ENCODE measurements around the gene POMT1. TPM values are rescaled to one million over a fixed set of nuclear protein-coding genes. Genes with fewer than 3 reads are reported as not detected.
A peak's percentile ranks its signal among the peaks of the same experiment; 100 is the strongest.

POMT1 gene
- total RNA-seq, 2 donors from 2014 or later = 22.1 to 34.6 TPM

GRCh38 chr9:131478421-131478868 lies 24.3 kb upstream of the POMT1 start:
- ATAC-seq (no peak), DNase-seq (peak; percentile 42 to 70 (median 50))
- H3K27me3 ChIP-seq = no peaks in the 10 kb centered on the region
- no peaks in the 10 kb centered on the region for H3K9me3 ChIP-seq
- WGBS, 2 donors = 46 to 53% methylated on average over 12 of the region's 12 CpGs
- H3K36me3 ChIP-seq (replicated peaks in 1 of 2; ENCODE audit: insufficient read depth in 1 of 2, low read depth in 2 of 2) = peaks cover 41 to 62% of the 10 kb centered on the region in 2 donors
- H3K4me3 ChIP-seq = no peak overlapping the region
- intact Hi-C loops (cut with DNase I) = loop anchor here (5.0 kb wide), 1 partner anchor 126 kb away; no protein-coding TSS in a partner anchor
- no peak overlapping the region for H3K27ac ChIP-seq
- TF ChIP-seq POLR2A (IDR thresholded peaks at IDR 0.05) (no peak), CTCF (IDR thresholded peaks at IDR 0.05) (peak; percentile 17 to 60 (median 34))
- H3K4me1 ChIP-seq = no peaks in the 10 kb centered on the region

GRCh38 chr9:131478911-131479310 lies 23.8 kb upstream of the POMT1 start:
- WGBS, 2 donors = 87 to 89% methylated on average over 10 of the region's 10 CpGs
- H3K27me3 ChIP-seq = no peaks in the 10 kb centered on the region
- ATAC-seq (no peak), DNase-seq (no peak)
- H3K9me3 ChIP-seq = no peaks in the 10 kb centered on the region
- H3K27ac ChIP-seq = no peak overlapping the region
- intact Hi-C loops (cut with DNase I) = loop anchor here (5.0 kb wide), 1 partner anchor 127 kb away; no protein-coding TSS in a partner anchor
- no peaks in the 10 kb centered on the region for H3K4me1 ChIP-seq
- H3K36me3 ChIP-seq (replicated peaks in 1 of 2; ENCODE audit: insufficient read depth in 1 of 2, low read depth in 2 of 2) = peaks cover 46 to 62% of the 10 kb centered on the region in 2 donors
- H3K4me3 ChIP-seq = no peak overlapping the region
- no peak for TF ChIP-seq CTCF (IDR thresholded peaks at IDR 0.05)
- TF ChIP-seq POLR2A (IDR thresholded peaks at IDR 0.05) = no peak

- DNase-seq = no peak
- peaks cover 47 to 63% of the 10 kb centered on the region in 2 donors for H3K36me3 ChIP-seq (replicated peaks in 1 of 2; ENCODE audit: insufficient read depth in 1 of 2, low read depth in 2 of 2)
- intact Hi-C loops (cut with DNase I) = no loop called here
Measured at GRCh38 chr9:131480258-131480657, 22.5 kb upstream of the POMT1 start.

GRCh38 chr9:131481441-131482342 lies 21.0 kb upstream of the POMT1 start:
- no peak for TF ChIP-seq CTCF (IDR thresholded peaks at IDR 0.05)
- TF ChIP-seq POLR2A (IDR thresholded peaks at IDR 0.05) = no peak
- DNase-seq = no peak
- Histone ChIP-seq H3K27me3 (no peaks in the 10 kb centered on the region), H3K36me3 (replicated peaks in 1 of 2; ENCODE audit: insufficient read depth in 1 of 2, low read depth in 2 of 2) (peaks cover 40 to 61% of the 10 kb centered on the region in 2 donors), H3K27ac (no peak overlapping the region), H3K4me1 (no peaks in the 10 kb centered on the region), H3K9me3 (no peaks in the 10 kb centered on the region), H3K4me3 (no peak overlapping the region)
- intact Hi-C loops (cut with DNase I) = no loop called here
- no peak for ATAC-seq
- WGBS, 2 donors = 77 to 79% methylated on average over 13 to 19 of the region's 19 CpGs

More at GRCh38 chr9:131480258-131480657, 22.5 kb upstream of the POMT1 start:
- TF ChIP-seq POLR2A (IDR thresholded peaks at IDR 0.05) (no peak), CTCF (IDR thresholded peaks at IDR 0.05) (no peak)
- no peak for ATAC-seq
- Histone ChIP-seq H3K4me3 (no peak overlapping the region), H3K27ac (no peak overlapping the region), H3K27me3 (no peaks in the 10 kb centered on the region), H3K9me3 (no peaks in the 10 kb centered on the region), H3K4me1 (no peaks in the 10 kb centered on the region)
- 94 to 100% methylated on average over 1 of the region's 1 CpG for WGBS, 2 donors

Data from body of pancreas (tissue), 4 donors.